CD8-positive, alpha-beta memory T cell (primary cell): ENCODE measurements around the gene TENM4. TPM values are rescaled to one million over a fixed set of nuclear protein-coding genes. Genes with fewer than 3 reads are reported as not detected.

ENCODE experiments used
- CTCF ChIA-PET: fragments of 350-600 bp; sonication (Branson Sonifier 250); formaldehyde crosslinking; loops from one replicate; lab custom pipeline; 2021; ENCODE audit warnings: antibody characterized with exemption; lab: Charles Lee
- POLR2A ChIA-PET: fragments of 350-600 bp; sonication (Branson Sonifier 250); formaldehyde crosslinking; loops from one replicate; lab custom pipeline; 2021; ENCODE audit warnings: antibody characterized with exemption; lab: Charles Lee
- DNase-seq, 5 donors: peaks; one replicate each; pipeline versions ENCODE4 v3.0.0 to v3.0.0-alpha.2; 2020 to 2022; ENCODE audit warnings: mixed read lengths in 1 of 5
- H3K27ac ChIP-seq: one replicate; pipeline ENCODE4 v1.7.0; 2013; ENCODE audit warnings: low read depth, mild to moderate bottlenecking, low read length, moderate library complexity
- H3K27me3 ChIP-seq: 2 replicates; pipeline ENCODE4 v1.7.0; 2013; ENCODE audit warnings: low read length, mild to moderate bottlenecking; ENCODE audit not compliant: insufficient read depth, poor library complexity, severe bottlenecking
- H3K36me3 ChIP-seq: 2 replicates; pipeline ENCODE4 v1.7.0; 2013; ENCODE audit warnings: mild to moderate bottlenecking, low read length, moderate library complexity; ENCODE audit not compliant: insufficient read depth
- H3K4me1 ChIP-seq: 2 replicates; pipeline ENCODE4 v1.7.0; 2013; ENCODE audit warnings: mild to moderate bottlenecking, low read length, moderate library complexity; ENCODE audit not compliant: insufficient read depth
- H3K4me3 ChIP-seq: 2 replicates; pipeline ENCODE4 v1.7.0; 2013; ENCODE audit warnings: mild to moderate bottlenecking, low read length
- H3K9me3 ChIP-seq: 2 replicates; pipeline ENCODE4 v1.7.0; 2013; ENCODE audit warnings: mild to moderate bottlenecking, low read length
- H3K27ac Mint-ChIP-seq, 8 donors: one replicate each; pipeline ENCODE4 v1.8.0; 2020 to 2021; ENCODE audit warnings: mixed read lengths in 8 of 8, mild to moderate bottlenecking in 6 of 8, inconsistent platforms in 3 of 8, moderate library complexity in 3 of 8
- H3K27me3 Mint-ChIP-seq, 2 donors: one replicate each; pipeline ENCODE4 v1.8.0; 2020 to 2021; ENCODE audit warnings: mixed read lengths in 2 of 2, mild to moderate bottlenecking in 1 of 2, moderate library complexity in 1 of 2
- H3K36me3 Mint-ChIP-seq, 3 donors: one replicate each; pipeline ENCODE4 v1.8.0; 2020 to 2021; ENCODE audit warnings: mixed read lengths in 3 of 3, inconsistent platforms in 1 of 3, mild to moderate bottlenecking in 1 of 3
- H3K4me1 Mint-ChIP-seq, 3 donors: one replicate each; pipeline ENCODE4 v1.8.0; 2020 to 2021; ENCODE audit warnings: mixed read lengths in 3 of 3, inconsistent platforms in 1 of 3, mild to moderate bottlenecking in 1 of 3
- H3K4me3 Mint-ChIP-seq, 7 donors: one replicate each; pipeline ENCODE4 v1.8.0; 2020 to 2021; ENCODE audit warnings: mixed read lengths in 7 of 7, mild to moderate bottlenecking in 6 of 7, moderate library complexity in 4 of 7, inconsistent platforms in 2 of 7
- H3K9me3 Mint-ChIP-seq, 5 donors: one replicate each; pipeline ENCODE4 v1.8.0; 2020 to 2022; ENCODE audit warnings: mixed read lengths in 5 of 5, mild to moderate bottlenecking in 3 of 5, moderate library complexity in 2 of 5, inconsistent platforms in 1 of 5
- polyA plus RNA-seq: library from polyadenylated mRNA; unstranded; fragments of 300-500 nt; fragmentation: Illumina TruSeq; gene quantifications from one replicate; pipeline ENCODE4 v1.2.3, GENCODE V29; 2021
- total RNA-seq, 2 experiments: library from RNA; stranded (reverse); gene quantifications; one replicate each; pipeline ENCODE4 v1.2.3, GENCODE V29; 2021

Gene TENM4
- total and polyA plus RNA-seq, 3 experiments from 2014 or later, result not detected

GRCh38 chr11:78926633-78927338, 514.0 kb downstream of the TENM4 start:
- Histone ChIP-seq H3K9me3 (no peaks in the 10 kb centered on the region), H3K27ac (no peak overlapping the region), H3K4me3 (no peak overlapping the region), H3K36me3 (no peaks in the 10 kb centered on the region), H3K4me1 (no peaks in the 10 kb centered on the region), H3K27me3 (no peaks in the 10 kb centered on the region)
- no peak overlapping the region for H3K27ac Mint-ChIP-seq
- H3K27me3 Mint-ChIP-seq, result peaks cover 0 to 7% of the 10 kb centered on the region in 2 donors
- no peaks in the 10 kb centered on the region for H3K9me3 Mint-ChIP-seq
- H3K36me3 Mint-ChIP-seq, result no peaks in the 10 kb centered on the region
- no peak for DNase-seq
- H3K4me1 Mint-ChIP-seq, result no peaks in the 10 kb centered on the region
- H3K4me3 Mint-ChIP-seq, result no peak overlapping the region
- ChIA-PET POLR2A (no interaction called here), CTCF (no interaction called here)

GRCh38 chr11:78925387-78925786, 515.4 kb downstream of the TENM4 start:
- no peaks in the 10 kb centered on the region for H3K4me1 ChIP-seq
- Mint-ChIP-seq H3K27ac (no peak overlapping the region), H3K9me3 (no peaks in the 10 kb centered on the region), H3K4me3 (no peak overlapping the region), H3K4me1 (peaks cover 0 to 1% (median 0%) of the 10 kb centered on the region in 3 donors), H3K36me3 (no peaks in the 10 kb centered on the region), H3K27me3 (peaks cover 8 to 12% of the 10 kb centered on the region in 2 donors)
- no peak overlapping the region for H3K27ac ChIP-seq
- no peaks in the 10 kb centered on the region for H3K36me3 ChIP-seq
- H3K27me3 ChIP-seq, result no peaks in the 10 kb centered on the region
- CTCF ChIA-PET, result no interaction called here
- POLR2A ChIA-PET, result no interaction called here
- no peaks in the 10 kb centered on the region for H3K9me3 ChIP-seq
- no peak for DNase-seq
- no peak overlapping the region for H3K4me3 ChIP-seq

GRCh38 chr11:78922859-78923625, 517.8 kb downstream of the TENM4 start:
- no peak for DNase-seq
- no peaks in the 10 kb centered on the region for H3K36me3 ChIP-seq
- ChIA-PET CTCF (no interaction called here), POLR2A (no interaction called here)
- Mint-ChIP-seq H3K36me3 (no peaks in the 10 kb centered on the region), H3K27ac (no peak overlapping the region), H3K4me3 (peak overlapping the region in 1 of 7 donors; percentile 10), H3K27me3 (peaks cover 8 to 15% of the 10 kb centered on the region in 2 donors), H3K4me1 (peaks cover 0 to 1% (median 0%) of the 10 kb centered on the region in 3 donors), H3K9me3 (no peaks in the 10 kb centered on the region)
- no peaks in the 10 kb centered on the region for H3K9me3 ChIP-seq
- no peak overlapping the region for H3K27ac ChIP-seq
- no peaks in the 10 kb centered on the region for H3K27me3 ChIP-seq
- no peak overlapping the region for H3K4me3 ChIP-seq
- H3K4me1 ChIP-seq, result no peaks in the 10 kb centered on the region

DNA sequence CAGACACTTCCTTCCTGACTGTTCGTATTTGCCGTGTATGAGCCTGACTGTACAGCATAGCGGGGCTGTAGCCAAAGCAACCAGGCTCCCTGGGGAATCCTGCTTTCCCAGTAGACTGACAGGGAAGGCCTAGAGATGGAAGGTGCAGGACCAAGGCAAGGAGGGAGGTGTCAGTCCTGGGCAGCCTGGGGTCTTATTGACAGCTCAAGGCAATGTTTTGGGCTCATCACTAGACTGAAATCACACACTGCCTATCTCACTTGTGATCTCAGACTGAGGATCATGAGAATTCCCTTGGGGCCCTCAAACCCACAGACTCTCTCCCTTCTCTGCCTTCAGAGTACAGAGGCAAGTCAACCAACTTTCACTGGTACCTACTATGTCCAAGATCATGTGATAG, 519.3 kb downstream of the TENM4 start:
- no peak for DNase-seq
- no peaks in the 10 kb centered on the region for H3K36me3 Mint-ChIP-seq
- H3K4me3 ChIP-seq, result no peak overlapping the region
- no peaks in the 10 kb centered on the region for H3K9me3 ChIP-seq
- H3K4me3 Mint-ChIP-seq, result no peak overlapping the region
- no peaks in the 10 kb centered on the region for H3K9me3 Mint-ChIP-seq
- H3K27ac ChIP-seq, result no peak overlapping the region
- H3K27me3 ChIP-seq, result no peaks in the 10 kb centered on the region
- no peaks in the 10 kb centered on the region for H3K36me3 ChIP-seq
- no peaks in the 10 kb centered on the region for H3K4me1 ChIP-seq
- ChIA-PET POLR2A (no interaction called here), CTCF (no interaction called here)
- H3K27me3 Mint-ChIP-seq, result peaks cover 8 to 11% of the 10 kb centered on the region in 2 donors
- H3K4me1 Mint-ChIP-seq, result peaks cover 0 to 1% (median 0%) of the 10 kb centered on the region in 3 donors
- no peak overlapping the region for H3K27ac Mint-ChIP-seq

DNA sequence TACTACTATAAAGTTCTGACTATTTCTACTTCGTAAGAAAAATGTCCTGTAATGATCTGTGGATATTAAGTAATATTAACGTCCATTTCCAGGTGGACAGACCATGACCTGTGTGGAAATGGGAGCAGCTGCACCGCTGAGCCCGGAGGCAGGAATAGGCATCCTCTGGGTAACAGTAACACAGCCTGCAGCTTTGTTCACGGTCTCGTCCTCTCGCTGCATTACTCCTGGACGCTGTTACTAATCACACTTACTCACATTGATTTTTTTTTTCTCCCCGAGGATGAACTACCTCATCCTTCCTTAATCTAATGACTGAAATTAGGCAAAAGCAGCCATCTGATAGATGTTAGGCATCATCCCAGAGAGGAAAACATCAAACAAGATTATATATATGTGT, 520.5 kb downstream of the TENM4 start:
- H3K36me3 Mint-ChIP-seq, result no peaks in the 10 kb centered on the region
- CTCF ChIA-PET, result no interaction called here
- no peak overlapping the region for H3K27ac Mint-ChIP-seq
- H3K9me3 Mint-ChIP-seq, result no peaks in the 10 kb centered on the region
- Histone ChIP-seq H3K4me3 (no peak overlapping the region), H3K27ac (no peak overlapping the region), H3K36me3 (no peaks in the 10 kb centered on the region), H3K27me3 (no peaks in the 10 kb centered on the region), H3K9me3 (no peaks in the 10 kb centered on the region), H3K4me1 (no peaks in the 10 kb centered on the region)
- H3K27me3 Mint-ChIP-seq, result peaks cover 8 to 11% of the 10 kb centered on the region in 2 donors
- DNase-seq, result no peak
- POLR2A ChIA-PET, result no interaction called here
- no peak overlapping the region for H3K4me3 Mint-ChIP-seq
- peaks cover 0 to 1% (median 0%) of the 10 kb centered on the region in 3 donors for H3K4me1 Mint-ChIP-seq

GRCh38 chr11:78916759-78917158, 524.1 kb downstream of the TENM4 start:
- DNase-seq, result no peak
- no peaks in the 10 kb centered on the region for H3K9me3 ChIP-seq
- H3K27ac ChIP-seq, result no peak overlapping the region
- no peaks in the 10 kb centered on the region for H3K27me3 ChIP-seq
- H3K9me3 Mint-ChIP-seq, result peaks cover 0 to under 1% (median 0%) of the 10 kb centered on the region in 5 donors
- H3K36me3 Mint-ChIP-seq, result no peaks in the 10 kb centered on the region
- H3K4me1 ChIP-seq, result no peaks in the 10 kb centered on the region
- H3K4me1 Mint-ChIP-seq, result peaks cover 0 to 1% (median 0%) of the 10 kb centered on the region in 3 donors
- H3K27me3 Mint-ChIP-seq, result peaks cover 8 to 10% of the 10 kb centered on the region in 2 donors
- CTCF ChIA-PET, result no interaction called here
- no peaks in the 10 kb centered on the region for H3K36me3 ChIP-seq
- POLR2A ChIA-PET, result no interaction called here
- no peak overlapping the region for H3K4me3 Mint-ChIP-seq
- no peak overlapping the region for H3K27ac Mint-ChIP-seq
- no peak overlapping the region for H3K4me3 ChIP-seq

GRCh38 chr11:78914503-78914902, 526.3 kb downstream of the TENM4 start:
- no peak for DNase-seq
- no peaks in the 10 kb centered on the region for H3K36me3 ChIP-seq
- Mint-ChIP-seq H3K4me1 (no peaks in the 10 kb centered on the region), H3K9me3 (peaks cover 0 to 2% (median 0%) of the 10 kb centered on the region in 5 donors), H3K4me3 (no peak overlapping the region), H3K27ac (no peak overlapping the region), H3K36me3 (no peaks in the 10 kb centered on the region), H3K27me3 (peaks cover 0 to 5% of the 10 kb centered on the region in 2 donors)
- H3K9me3 ChIP-seq, result no peaks in the 10 kb centered on the region
- no peak overlapping the region for H3K27ac ChIP-seq
- no peaks in the 10 kb centered on the region for H3K27me3 ChIP-seq
- POLR2A ChIA-PET, result no interaction called here
- no peaks in the 10 kb centered on the region for H3K4me1 ChIP-seq
- no peak overlapping the region for H3K4me3 ChIP-seq
- CTCF ChIA-PET, result no interaction called here

DNA sequence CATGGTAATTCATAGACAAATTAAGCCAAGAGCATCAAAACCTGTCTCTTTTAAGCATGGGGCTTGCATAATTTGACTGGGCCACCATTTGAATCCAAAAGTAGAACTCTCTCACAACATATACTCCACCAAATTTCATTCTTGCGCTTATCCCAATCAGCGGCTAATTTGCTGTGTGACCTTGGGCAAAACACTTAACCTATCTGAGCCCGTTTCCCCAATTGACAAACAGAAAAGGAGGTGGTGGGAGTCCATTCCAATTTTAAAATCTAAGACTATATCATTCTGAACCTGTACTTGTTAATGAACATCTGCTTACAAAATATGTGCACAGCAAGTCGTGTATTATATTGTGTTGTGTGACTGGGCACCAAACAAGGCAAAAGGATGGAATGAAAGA, 528.1 kb downstream of the TENM4 start:
- H3K36me3 ChIP-seq, result no peaks in the 10 kb centered on the region
- Mint-ChIP-seq H3K9me3 (peaks cover 0 to 2% (median 0%) of the 10 kb centered on the region in 5 donors), H3K4me1 (no peaks in the 10 kb centered on the region), H3K36me3 (no peaks in the 10 kb centered on the region), H3K4me3 (no peak overlapping the region), H3K27me3 (peaks cover 0 to 3% of the 10 kb centered on the region in 2 donors), H3K27ac (no peak overlapping the region)
- no peak overlapping the region for H3K27ac ChIP-seq
- no peaks in the 10 kb centered on the region for H3K9me3 ChIP-seq
- no peak for DNase-seq
- CTCF ChIA-PET, result no interaction called here
- POLR2A ChIA-PET, result interaction anchor here (0.5 kb wide), 1 partner anchor 51 kb away, joined by 7 read pairs; no protein-coding TSS in a partner anchor
- H3K27me3 ChIP-seq, result no peaks in the 10 kb centered on the region
- H3K4me1 ChIP-seq, result no peaks in the 10 kb centered on the region
- no peak overlapping the region for H3K4me3 ChIP-seq
